HepG2 (cell line): Measurements from ENCODE around the gene ARHGAP5. TPM values are rescaled to one million over a fixed set of nuclear protein-coding genes. Genes with fewer than 3 reads are reported as not detected.

Source experiments
- ARID3A ChIP-seq: IDR thresholded peaks from 2 replicates; pipeline ENCODE4 v1.6.1; 2012; ENCODE audit warnings: low read depth, low read length, improper control_type of control experiment
- HNF4A ChIP-seq: sonication (generic); formaldehyde crosslinking; IDR thresholded peaks from 2 replicates; pipeline ENCODE4 v1.4.0; 2020; ENCODE audit warnings: missing genetic modification reagents
- HOXA9 ChIP-seq: sonication (generic); formaldehyde crosslinking; IDR thresholded peaks from 2 replicates; pipeline ENCODE4 v1.8.1; 2022; ENCODE audit warnings: missing genetic modification reagents, mild to moderate bottlenecking, moderate library complexity, borderline replicate concordance
- KLF12 ChIP-seq: sonication (generic); formaldehyde crosslinking; IDR thresholded peaks from 2 replicates; pipeline ENCODE4 v1.4.0; 2020; ENCODE audit warnings: missing genetic modification reagents, borderline replicate concordance
- MBD4 ChIP-seq: IDR thresholded peaks from 2 replicates; pipeline ENCODE4 v1.6.1; 2012; ENCODE audit warnings: low read length, inconsistent platforms, borderline replicate concordance
- MIER2 ChIP-seq: IDR thresholded peaks from 2 replicates; pipeline ENCODE4 v1.6.1; 2016; ENCODE audit warnings: missing biosample characterization, missing genetic modification reagents
- PRDM4 ChIP-seq: sonication (generic); formaldehyde crosslinking; IDR thresholded peaks from 2 replicates; pipeline ENCODE4 v1.9.0; 2021; ENCODE audit warnings: missing genetic modification reagents, borderline replicate concordance
- RFXAP ChIP-seq: sonication (generic); formaldehyde crosslinking; IDR thresholded peaks from 2 replicates; pipeline ENCODE4 v1.4.0; 2020; ENCODE audit warnings: missing genetic modification reagents, borderline replicate concordance
- SP1 ChIP-seq, 2 experiments: fragments of 450-650 bp in 1 of 2; sonication (generic) in 1 of 2; formaldehyde crosslinking in 1 of 2; IDR thresholded peaks; 2 replicates each; pipeline versions ENCODE4 v1.4.0 to v1.6.1; 2016 to 2020; ENCODE audit warnings: missing genetic modification reagents in 1 of 2
- WIZ ChIP-seq: sonication (generic); formaldehyde crosslinking; IDR thresholded peaks from 2 replicates; pipeline ENCODE4 v1.5.1; 2020; ENCODE audit warnings: mild to moderate bottlenecking, missing genetic modification reagents
- ZBTB26 ChIP-seq: IDR thresholded peaks from 2 replicates; pipeline ENCODE4 v1.6.1; 2016; ENCODE audit warnings: missing compliant biosample characterization, missing genetic modification reagents, borderline replicate concordance
- ZFX ChIP-seq: sonication (generic); formaldehyde crosslinking; IDR thresholded peaks from 2 replicates; pipeline ENCODE4 v1.4.0; 2020; ENCODE audit warnings: mild to moderate bottlenecking, low read depth, missing genetic modification reagents, moderate library complexity
- ZNF362 ChIP-seq: sonication (generic); formaldehyde crosslinking; IDR thresholded peaks from 2 replicates; pipeline ENCODE4 v1.4.0; 2020; ENCODE audit warnings: missing genetic modification reagents, mild to moderate bottlenecking, borderline replicate concordance
- ZNF414 ChIP-seq: sonication (generic); formaldehyde crosslinking; IDR thresholded peaks from 2 replicates; pipeline ENCODE4 v1.5.0; 2020; ENCODE audit warnings: missing genetic modification reagents
- ZNF501 ChIP-seq: sonication (generic); formaldehyde crosslinking; IDR thresholded peaks from 2 replicates; pipeline ENCODE4 v1.5.1; 2020; ENCODE audit warnings: mild to moderate bottlenecking, moderate library complexity, missing genetic modification reagents
- ZNF609 ChIP-seq: sonication (generic); formaldehyde crosslinking; IDR thresholded peaks from 2 replicates; pipeline ENCODE4 v1.4.0; 2020; ENCODE audit warnings: mild to moderate bottlenecking, missing genetic modification reagents, borderline replicate concordance
- ZNF839 ChIP-seq: sonication (generic); formaldehyde crosslinking; IDR thresholded peaks from 2 replicates; pipeline ENCODE4 v1.4.0; 2020; ENCODE audit warnings: missing genetic modification reagents, mild to moderate bottlenecking, borderline replicate concordance
- ZNF891 ChIP-seq: sonication (generic); formaldehyde crosslinking; IDR thresholded peaks from 2 replicates; pipeline ENCODE4 v1.5.0; 2020; ENCODE audit warnings: mild to moderate bottlenecking, missing genetic modification reagents
- polyA plus RNA-seq, 8 experiments: library from polyadenylated mRNA; depleted of rRNA in 3 of 8; stranded (reverse) in 7 of 8; unstranded in 1 of 8; fragments of >200 nt; fragmentation: Illumina TruSeq in 4 of 8; extraction: Trizol in 4 of 8; gene quantifications; 2 replicates each; pipeline versions ENCODE4 v1.2.1 to v1.2.3, GENCODE V29; 2011 to 2016; ENCODE audit warnings: low read depth in 4 of 8, missing spikeins in 1 of 8, mixed read lengths in 1 of 8; ENCODE audit not compliant: insufficient read depth in 1 of 8
- total RNA-seq, 5 experiments: library from RNA; depleted of rRNA; stranded (reverse); fragments of >200 nt; fragmentation: Illumina TruSeq; extraction: Trizol; gene quantifications; 2 replicates each; pipeline ENCODE4 v1.2.3, GENCODE V29; 2016; ENCODE audit warnings: low read depth in 1 of 5

The ARHGAP5 gene
- total and polyA plus RNA-seq, 2 of the 13 experiments (the other 11 are each of a cell fraction or from before 2014, with no cell fraction given): 33.7 to 144 TPM

GRCh38 chr14:32078858-32079216 lies 1.7 kb downstream of the ARHGAP5 start (continued):
- TF ChIP-seq ZNF414 (CRISPR knock-in tag) (no peak), ZBTB26 (no peak), MIER2 (CRISPR knock-in tag) (no peak), WIZ (CRISPR knock-in tag) (no peak), ZNF362 (CRISPR knock-in tag) (no peak), ZNF609 (CRISPR knock-in tag) (no peak), MBD4 (no peak), ZNF891 (CRISPR knock-in tag) (no peak), KLF12 (no peak), RFXAP (CRISPR knock-in tag) (no peak), SP1 (IDR thresholded peaks at IDR 0.05) (no peak), SP1 (CRISPR knock-in tag; IDR thresholded peaks at IDR 0.05) (no peak), ZFX (no peak), PRDM4 (CRISPR knock-in tag) (no peak), ARID3A (peak; percentile 84), HNF4A (CRISPR knock-in tag) (no peak), ZNF501 (no peak), HOXA9 (CRISPR knock-in tag) (no peak), ZNF839 (CRISPR knock-in tag) (no peak)
